Measurements from ENCODE around the gene PLAAT4.
A peak's percentile ranks its signal among the peaks of the same experiment; 100 is the strongest.

DNA sequence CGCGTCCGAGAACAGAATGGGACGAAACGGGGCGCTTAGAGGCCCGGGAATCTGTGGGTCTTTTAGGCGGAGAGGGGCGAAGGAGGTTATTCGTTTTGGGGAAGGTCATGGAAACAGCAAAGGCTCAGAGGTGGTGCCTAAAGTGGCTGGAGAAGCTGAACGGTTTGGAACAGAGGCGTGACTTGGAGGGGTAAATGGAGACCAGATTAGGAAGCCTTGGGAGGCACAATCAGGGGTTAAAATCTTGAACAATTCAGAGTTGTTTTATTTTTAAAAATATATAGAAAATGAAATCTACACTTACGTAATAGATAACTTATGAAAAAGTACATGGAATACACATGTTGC, 45.4 kb upstream of the PLAAT4 start:
- peak in 1 of 4 donors; percentile 3 for TF ChIP-seq POLR2A (IDR thresholded peaks at IDR 0.05)
- no peak for TF ChIP-seq POLR2AphosphoS5 (IDR thresholded peaks at IDR 0.05)
- TF ChIP-seq, protein P1, sequence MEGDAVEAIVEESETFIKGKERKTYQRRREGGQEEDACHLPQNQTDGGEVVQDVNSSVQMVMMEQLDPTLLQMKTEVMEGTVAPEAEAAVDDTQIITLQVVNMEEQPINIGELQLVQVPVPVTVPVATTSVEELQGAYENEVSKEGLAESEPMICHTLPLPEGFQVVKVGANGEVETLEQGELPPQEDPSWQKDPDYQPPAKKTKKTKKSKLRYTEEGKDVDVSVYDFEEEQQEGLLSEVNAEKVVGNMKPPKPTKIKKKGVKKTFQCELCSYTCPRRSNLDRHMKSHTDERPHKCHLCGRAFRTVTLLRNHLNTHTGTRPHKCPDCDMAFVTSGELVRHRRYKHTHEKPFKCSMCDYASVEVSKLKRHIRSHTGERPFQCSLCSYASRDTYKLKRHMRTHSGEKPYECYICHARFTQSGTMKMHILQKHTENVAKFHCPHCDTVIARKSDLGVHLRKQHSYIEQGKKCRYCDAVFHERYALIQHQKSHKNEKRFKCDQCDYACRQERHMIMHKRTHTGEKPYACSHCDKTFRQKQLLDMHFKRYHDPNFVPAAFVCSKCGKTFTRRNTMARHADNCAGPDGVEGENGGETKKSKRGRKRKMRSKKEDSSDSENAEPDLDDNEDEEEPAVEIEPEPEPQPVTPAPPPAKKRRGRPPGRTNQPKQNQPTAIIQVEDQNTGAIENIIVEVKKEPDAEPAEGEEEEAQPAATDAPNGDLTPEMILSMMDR (IDR thresholded peaks at IDR 0.05): no peak
- TF ChIP-seq EP300 (IDR thresholded peaks at IDR 0.05): no peak
